Stomach (tissue), 9 donors: ENCODE results near the gene UPF1. TPM values are rescaled to one million over a fixed set of nuclear protein-coding genes. Genes with fewer than 3 reads are reported as not detected.

Experiments used
- DNase-seq, 2 donors: peaks; one replicate each; pipeline versions ENCODE4 v3.0.0 to v3.0.0-alpha.2; 2013 to 2019
- H3K27ac ChIP-seq, 5 donors: fragments of 200-600 bp in 4 of 5; sonication (generic) in 4 of 5; one replicate each; pipeline ENCODE4 v1.5.1; 2013 to 2019; ENCODE audit warnings: mild to moderate bottlenecking in 1 of 5, moderate library complexity in 1 of 5
- H3K27me3 ChIP-seq, 3 donors: fragments of 200-600 bp; sonication (generic); one replicate each; pipeline ENCODE4 v1.5.1; 2017 to 2019; ENCODE audit warnings: mixed run types in 1 of 3
- H3K36me3 ChIP-seq, 4 donors: fragments of 200-600 bp; sonication (generic); 1 replicate in 3 of 4; 2 replicates in 1 of 4; pipeline ENCODE4 v1.5.1; 2016 to 2019
- H3K4me1 ChIP-seq, 4 donors: fragments of 200-600 bp; sonication (generic); one replicate each; pipeline ENCODE4 v1.5.1; 2016 to 2019
- H3K4me3 ChIP-seq, 4 donors: fragments of 200-600 bp; sonication (generic) in 3 of 4; one replicate each; pipeline ENCODE4 v1.5.1; 2016 to 2019; ENCODE audit warnings: mild to moderate bottlenecking in 1 of 4
- H3K9me3 ChIP-seq, 4 donors: fragments of 200-600 bp; sonication (generic); one replicate each; pipeline ENCODE4 v1.5.1; 2016 to 2019
- CTCF ChIP-seq, 7 experiments: fragments of 450-650 bp in 4 of 7; fragments of 200-600 bp in 3 of 7; sonication (generic) in 3 of 7; IDR thresholded peaks; one replicate each; pipeline ENCODE4 v1.5.1; 2016 to 2019; ENCODE audit warnings: antibody characterized with exemption in 7 of 7, control low read depth in 2 of 7, mild to moderate bottlenecking in 1 of 7
- EP300 ChIP-seq: sonication (generic); formaldehyde crosslinking; IDR thresholded peaks from one replicate; pipeline ENCODE4 v1.6.1; 2017; ENCODE audit warnings: antibody characterized with exemption
- POLR2A ChIP-seq, 4 donors: fragments of 450-650 bp; IDR thresholded peaks; one replicate each; pipeline ENCODE4 v1.6.1; 2016; ENCODE audit warnings: antibody characterized with exemption in 4 of 4, control low read depth in 2 of 4, mild to moderate bottlenecking in 1 of 4, moderate library complexity in 1 of 4
- POLR2AphosphoS5 ChIP-seq, 3 donors: sonication (generic); formaldehyde crosslinking; IDR thresholded peaks; one replicate each; pipeline ENCODE4 v1.6.1; 2016; ENCODE audit warnings: antibody characterized with exemption in 3 of 3
- WGBS, 5 donors: extraction: QIAGEN DNeasy Blood & Tissue Kit in 3 of 5; methylation state at CpG; one replicate each; pipeline versions ENCODE4 v1.1.5 to v1.1.7; 2013 to 2018; 5-methylcytosine and 5-hydroxymethylcytosine counted together
- intact Hi-C: fragments of 100-400 bp; cut with DNase I; formaldehyde crosslinking; loops from one replicate; pipeline ENCODE4 v1.15.1; 2023; ENCODE audit warnings: low total_unique reads
- polyA plus RNA-seq, 3 donors: library from polyadenylated mRNA; stranded (reverse); fragments of 200-250 nt; gene quantifications; one replicate each; pipeline ENCODE4 v1.2.3, GENCODE V29; 2013
- total RNA-seq, 5 donors: library from RNA; depleted of rRNA; stranded (reverse); fragments of >200 nt; gene quantifications; one replicate each; pipeline versions ENCODE4 v1.1.0 to v1.2.3, GENCODE V29; 2014 to 2016
- donor health status: healthy with polysubstance abuse.
- donor health status: Bipolar disorder and iron deficiency.
- donor health status: healthy.

The UPF1 gene
- total and polyA plus RNA-seq, 8 donors, result 26.3 to 111 (median 38.7) TPM

- intact Hi-C loops, result no loop called here
- H3K4me1 ChIP-seq, result no peaks in the 10 kb centered on the region
- WGBS, 5 donors, result 79 to 90% (median 83%) methylated on average over 9 of the region's 9 CpGs
These were observed 14.2 kb upstream of the UPF1 start for GRCh38 chr19:18817574-18817973.

DNA sequence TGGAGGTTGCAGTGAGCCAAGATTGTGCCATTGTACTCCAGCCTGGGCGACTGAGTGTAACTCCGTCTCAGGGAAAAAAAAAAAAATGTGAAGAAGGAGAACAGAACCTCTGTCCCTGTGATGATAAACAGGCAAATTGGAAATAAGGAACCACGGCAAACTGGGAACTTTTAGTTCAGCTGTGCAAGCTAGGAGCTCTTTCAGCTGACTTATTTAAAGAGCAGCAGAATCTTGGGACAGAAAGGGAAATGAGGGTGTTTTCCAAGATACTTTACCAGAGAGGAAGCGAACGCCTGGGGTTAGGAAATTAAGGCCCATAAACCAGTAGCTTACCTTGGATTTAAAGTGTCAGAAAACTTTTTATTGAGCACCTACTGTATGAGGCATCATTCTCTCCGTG lies 3.0 kb upstream of the UPF1 start:
- peaks cover 6 to 22% (median 17%) of the 10 kb centered on the region in 4 donors for H3K4me1 ChIP-seq
- intact Hi-C loops, result no loop called here
- DNase-seq, result no peak
- no peaks in the 10 kb centered on the region for H3K36me3 ChIP-seq
- no peaks in the 10 kb centered on the region for H3K27me3 ChIP-seq
- 53 to 67% (median 64%) methylated on average over 6 of the region's 6 CpGs for WGBS, 5 donors
- no peak overlapping the region for H3K27ac ChIP-seq
- TF ChIP-seq POLR2AphosphoS5 (IDR thresholded peaks at IDR 0.05), result no peak
- H3K9me3 ChIP-seq, result peaks cover 0 to 17% (median 10%) of the 10 kb centered on the region in 4 donors
- H3K4me3 ChIP-seq, result no peak overlapping the region

More at GRCh38 chr19:18817574-18817973, 14.2 kb upstream of the UPF1 start:
- no peak for DNase-seq
- Histone ChIP-seq H3K9me3 (no peaks in the 10 kb centered on the region), H3K4me3 (no peak overlapping the region), H3K27ac (no peak overlapping the region), H3K36me3 (no peaks in the 10 kb centered on the region), H3K27me3 (peaks cover 0 to 24% (median 0%) of the 10 kb centered on the region in 3 donors)
- TF ChIP-seq EP300 (no peak), POLR2AphosphoS5 (IDR thresholded peaks at IDR 0.05) (no peak), CTCF (IDR thresholded peaks at IDR 0.05) (no peak), POLR2A (IDR thresholded peaks at IDR 0.05) (no peak)

DNA sequence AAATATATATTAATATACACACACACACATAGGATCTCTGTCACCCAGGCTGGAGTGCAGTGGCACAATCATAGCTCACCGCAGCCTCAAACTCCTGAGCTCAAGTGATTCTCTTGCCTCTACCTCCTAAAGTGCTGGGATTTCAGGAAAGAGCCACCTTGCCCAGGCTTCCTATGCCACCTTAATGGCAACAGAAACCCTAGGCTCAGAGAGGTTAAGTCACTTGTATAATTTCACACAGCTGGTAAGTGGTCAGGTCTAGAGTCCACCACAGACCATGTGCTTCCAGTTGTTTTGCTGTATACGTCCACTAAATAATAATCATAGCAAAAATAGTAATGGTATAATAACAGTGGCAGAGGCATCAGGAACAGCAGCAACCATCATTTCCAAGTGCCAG lies 1.3 kb upstream of the UPF1 start:
- H3K27ac ChIP-seq, result no peak overlapping the region
- H3K4me3 ChIP-seq, result no peak overlapping the region
- peaks cover 0 to 17% (median 10%) of the 10 kb centered on the region in 4 donors for H3K9me3 ChIP-seq
- no peak for TF ChIP-seq EP300
- TF ChIP-seq POLR2A (IDR thresholded peaks at IDR 0.05), result no peak
- no peak for TF ChIP-seq CTCF (IDR thresholded peaks at IDR 0.05)
- TF ChIP-seq POLR2AphosphoS5 (IDR thresholded peaks at IDR 0.05), result no peak
- H3K4me1 ChIP-seq, result peaks cover 22 to 40% (median 34%) of the 10 kb centered on the region in 4 donors
- WGBS, 5 donors, result 87 to 97% (median 87%) methylated on average over 2 of the region's 2 CpGs
- H3K36me3 ChIP-seq, result peaks cover 0 to 16% (median 7%) of the 10 kb centered on the region in 4 donors
- intact Hi-C loops, result no loop called here
- no peaks in the 10 kb centered on the region for H3K27me3 ChIP-seq
- no peak for DNase-seq

GRCh38 chr19:18832306-18833140 lies 764 bp downstream of the UPF1 start:
- intact Hi-C loops, result no loop called here
- Histone ChIP-seq H3K36me3 (peaks cover 0 to 25% (median 12%) of the 10 kb centered on the region in 4 donors), H3K9me3 (peaks cover 0 to 3% (median under 1%) of the 10 kb centered on the region in 4 donors), H3K4me1 (peaks cover 26 to 60% (median 53%) of the 10 kb centered on the region in 4 donors), H3K27me3 (no peaks in the 10 kb centered on the region), H3K27ac (peak overlapping the region; percentile 89 to 99 (median 95)), H3K4me3 (peak overlapping the region; percentile 85 to 92 (median 88))
- DNase-seq, result peak in 1 of 2 donors; percentile 72
- TF ChIP-seq CTCF (IDR thresholded peaks at IDR 0.05) (no peak), POLR2AphosphoS5 (IDR thresholded peaks at IDR 0.05) (no peak), POLR2A (IDR thresholded peaks at IDR 0.05) (no peak), EP300 (no peak)
- 0 to 1% (median 0%) methylated on average over 19 to 69 of the region's 69 CpGs for WGBS, 5 donors

DNA sequence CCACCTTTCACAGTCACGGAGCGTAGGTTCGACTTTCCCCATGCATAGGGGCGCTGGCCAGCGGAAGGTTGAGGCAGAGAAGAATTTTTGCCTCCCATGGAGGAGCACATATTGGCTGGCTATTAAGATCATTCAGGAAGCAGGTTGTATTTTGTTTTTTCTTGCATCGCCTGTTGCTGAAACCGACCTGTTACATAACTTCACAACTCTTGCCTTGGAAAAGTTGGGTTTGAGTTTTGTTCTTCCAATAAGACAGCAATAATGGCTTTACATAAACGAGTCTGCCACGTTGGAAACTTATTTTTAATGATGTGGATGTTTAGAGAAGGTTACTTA lies 1.4 kb downstream of the UPF1 start:
- Histone ChIP-seq H3K9me3 (no peaks in the 10 kb centered on the region), H3K27me3 (no peaks in the 10 kb centered on the region), H3K27ac (peak overlapping the region; percentile 89 to 99 (median 95)), H3K36me3 (peaks cover under 1 to 31% (median 16%) of the 10 kb centered on the region in 4 donors), H3K4me3 (peak overlapping the region; percentile 85 to 92 (median 88)), H3K4me1 (peaks cover 30 to 66% (median 58%) of the 10 kb centered on the region in 4 donors)
- WGBS, 5 donors, result 1 to 4% (median 2%) methylated on average over 9 of the region's 9 CpGs
- TF ChIP-seq CTCF (IDR thresholded peaks at IDR 0.05), result no peak
- TF ChIP-seq POLR2AphosphoS5 (IDR thresholded peaks at IDR 0.05), result no peak
- TF ChIP-seq EP300, result no peak
- TF ChIP-seq POLR2A (IDR thresholded peaks at IDR 0.05), result no peak
- no peak for DNase-seq
- intact Hi-C loops, result no loop called here
